ENCODE results near the gene ARHGEF26.

GRCh38 chr3:154188437-154188836 lies 67.2 kb downstream of the ARHGEF26 start:
- TF ChIP-seq POLR2A (IDR thresholded peaks at IDR 0.05; ENCODE audit: low read length): no peak
- no peak for TF ChIP-seq GATA1 (IDR thresholded peaks at IDR 0.05; ENCODE audit: low read depth, low read length)
